GM21576 (cell line): ENCODE data around the gene NLRX1.
"Not testable (repeated sequence)": the region's sequence is repeated elsewhere in the genome, so short reads cannot be mapped to it uniquely, and the experiment has no call there.

Experiments
- ATAC-seq: cut with Tn5 transposase; IDR thresholded peaks from one replicate; pipeline ENCODE4 v1.9.1; 2021; ENCODE audit warnings: mild to moderate bottlenecking, moderate library complexity; ENCODE audit not compliant: unreplicated experiment

NLRX1 gene

GRCh38 chr11:119168471-119169281 lies at the start of gene NLRX1:
Gene NLRX1 (plus strand): TSS chr11:119168725. CDS start chr11:119171404, 2,679 bp downstream.
- peak; percentile 86 for ATAC-seq

GRCh38 chr11:119118946-119119345 lies 49.6 kb upstream of the NLRX1 start:
- no peak for ATAC-seq

DNA sequence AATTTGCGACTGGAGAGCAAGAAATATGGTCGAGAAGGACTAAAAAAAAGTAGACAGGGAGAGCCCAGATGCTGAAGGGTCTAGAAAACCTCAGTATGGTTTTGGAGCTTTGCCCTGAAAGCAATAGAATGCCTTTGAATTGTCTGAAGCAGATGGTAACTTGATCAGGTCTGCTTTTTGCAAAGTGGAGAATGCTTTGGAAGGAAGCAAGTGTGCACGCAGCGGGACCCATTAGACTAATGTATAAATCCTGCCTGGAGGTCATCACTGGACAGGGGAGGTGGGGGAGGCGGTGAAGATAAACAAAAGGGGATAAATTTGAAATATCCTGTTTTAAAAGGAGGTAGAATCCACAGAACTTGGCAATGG lies 47.9 kb upstream of the NLRX1 start:
- no peak for ATAC-seq

GRCh38 chr11:119121008-119121810 lies 47.3 kb upstream of the NLRX1 start, which contains the start of gene HINFP:
Gene HINFP (plus strand): TSS chr11:119121580. CDS start chr11:119126945, 5,365 bp downstream.
- ATAC-seq: peak; percentile 92

- peak; percentile 5 for ATAC-seq
Observed at GRCh38 chr11:119121811-119122124, 46.8 kb upstream of the NLRX1 start.

DNA sequence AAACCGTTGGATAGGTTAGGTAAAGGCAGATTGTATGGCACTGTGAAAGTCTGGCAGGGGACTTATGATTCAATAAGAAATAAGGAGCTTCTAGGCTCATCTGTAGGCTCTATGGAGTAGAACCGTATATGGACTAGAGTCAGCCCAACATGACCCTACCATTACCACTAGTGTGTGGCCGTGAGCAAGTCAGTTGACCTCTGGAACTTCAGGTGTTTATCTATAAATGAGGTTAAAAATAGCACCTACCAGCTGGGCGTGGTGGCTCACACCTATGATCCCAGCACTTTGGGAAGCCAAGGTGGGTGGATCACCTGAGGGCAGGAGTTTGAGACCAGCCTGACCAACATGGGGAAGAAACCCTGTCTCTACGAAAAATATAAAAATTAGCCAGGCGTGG lies 42.7 kb upstream of the NLRX1 start:
- ATAC-seq: no peak

GRCh38 chr11:119126675-119127268 lies 41.8 kb upstream of the NLRX1 start:
- ATAC-seq: no peak

DNA sequence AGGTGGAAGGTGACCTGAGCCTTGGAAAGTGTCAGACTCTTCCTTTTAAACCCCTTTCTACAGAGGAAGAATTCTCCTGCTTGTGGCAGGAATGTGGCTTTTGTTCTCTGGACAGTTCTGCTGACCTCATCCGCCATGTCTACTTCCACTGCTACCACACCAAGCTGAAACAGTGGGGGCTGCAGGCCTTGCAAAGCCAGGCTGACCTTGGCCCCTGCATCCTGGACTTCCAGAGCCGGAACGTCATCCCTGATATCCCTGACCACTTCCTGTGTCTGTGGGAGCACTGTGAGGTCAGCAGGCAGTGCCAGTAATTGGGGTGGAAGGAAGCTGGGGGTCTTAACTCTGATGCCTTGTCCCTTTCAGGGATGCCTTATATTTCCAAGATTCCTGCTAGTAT lies 37.9 kb upstream of the NLRX1 start:
- ATAC-seq: no peak

DNA sequence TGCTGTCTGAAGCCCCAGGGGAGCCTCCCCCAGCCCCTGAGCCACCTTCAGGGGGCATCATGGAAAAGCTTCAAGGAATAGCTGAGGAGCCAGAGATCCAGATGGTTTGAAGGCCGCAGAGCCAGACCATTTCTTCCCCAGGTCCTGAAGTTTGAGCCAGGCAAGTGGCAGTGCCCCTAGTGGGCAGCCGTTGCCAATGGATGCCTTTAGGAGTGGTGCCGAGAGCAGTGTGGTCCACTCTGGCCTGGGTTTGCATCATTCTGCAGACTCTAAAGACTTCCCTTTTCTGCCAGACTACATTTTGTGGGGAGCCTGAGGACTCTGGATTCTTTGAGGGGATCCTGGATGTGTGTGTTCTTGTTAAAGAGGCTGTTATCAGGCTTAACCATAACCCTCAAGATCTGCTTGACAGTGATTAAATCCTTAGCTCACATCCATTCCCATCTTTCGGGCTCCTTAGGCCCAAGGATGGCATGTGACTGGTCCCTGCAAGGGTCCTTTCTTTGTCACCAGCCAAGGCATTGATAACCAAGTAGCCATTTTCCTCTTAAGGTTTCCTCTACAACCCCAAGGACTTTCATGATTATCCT lies 34.0 kb upstream of the NLRX1 start:
- no peak for ATAC-seq

DNA sequence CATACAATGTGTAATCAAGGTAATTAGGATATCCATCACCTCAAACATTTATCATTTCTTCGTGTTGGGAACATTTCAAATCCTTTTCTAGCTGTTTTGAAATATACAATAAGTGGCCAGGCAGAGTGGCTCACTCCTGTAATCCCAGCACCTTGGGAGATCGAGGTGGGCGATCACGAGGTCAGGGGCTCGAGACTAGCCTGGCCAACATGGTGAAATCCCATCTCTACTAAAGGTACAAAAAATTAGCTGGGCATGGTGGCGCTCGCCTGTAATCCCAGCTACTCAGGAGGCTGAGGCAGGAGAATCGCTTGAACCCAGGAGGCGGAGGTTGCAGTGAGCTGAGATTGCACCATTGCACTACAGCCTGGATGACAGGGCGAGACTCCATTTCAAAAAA lies 29.2 kb upstream of the NLRX1 start:
- not testable (repeated sequence) for ATAC-seq

DNA sequence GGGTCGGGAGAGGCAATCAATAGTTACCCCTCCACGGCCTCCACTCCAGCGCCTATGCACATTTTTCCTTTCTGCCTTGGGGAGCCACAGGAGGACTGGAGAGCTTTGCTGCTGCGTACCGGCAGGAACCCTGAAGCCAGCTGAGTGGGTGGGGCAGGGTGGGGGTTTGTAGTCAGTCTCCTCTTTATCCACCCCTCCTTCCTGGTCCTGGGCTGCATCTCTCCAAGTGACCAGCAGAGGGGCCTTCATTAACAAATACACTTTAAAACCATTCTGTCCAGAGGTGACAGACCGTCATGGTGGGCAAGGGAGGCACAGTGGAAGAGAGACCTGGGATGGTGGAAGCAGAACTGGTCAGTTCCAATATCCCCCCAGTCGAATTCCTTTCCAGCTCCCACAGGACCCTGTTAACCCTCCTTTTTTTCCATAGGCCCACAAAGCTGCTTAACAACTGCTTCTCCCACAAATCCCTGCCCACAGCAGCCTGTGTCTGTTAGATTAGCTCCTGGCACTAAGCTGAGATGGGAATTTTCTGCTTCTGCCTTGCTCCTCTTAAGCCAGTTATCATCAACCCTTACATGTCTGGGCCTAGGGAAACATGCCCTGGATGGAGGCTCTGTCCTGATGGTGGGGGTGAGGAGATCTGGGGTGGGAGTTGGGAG lies 23.6 kb upstream of the NLRX1 start:
- no peak for ATAC-seq

GRCh38 chr11:119145551-119145950 lies 23.0 kb upstream of the NLRX1 start:
- ATAC-seq: no peak

- ATAC-seq: no peak
Observed at GRCh38 chr11:119147604-119148333, 20.8 kb upstream of the NLRX1 start.

DNA sequence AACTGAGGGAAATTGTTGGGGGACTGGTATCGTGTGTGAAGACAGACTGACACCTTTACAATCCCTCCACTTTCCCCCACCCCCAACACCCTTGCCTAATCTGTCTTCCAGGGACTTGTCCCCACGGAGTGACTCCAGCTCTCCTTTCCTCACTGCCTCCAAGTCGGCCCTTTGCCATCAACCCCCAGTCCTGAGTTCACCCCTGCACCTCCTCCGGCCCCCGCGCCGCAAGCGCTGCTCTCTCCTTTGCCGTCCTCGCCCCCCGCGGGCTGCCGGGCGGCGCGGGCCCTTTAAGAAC lies 19.9 kb upstream of the NLRX1 start:
- no peak for ATAC-seq

GRCh38 chr11:119149018-119149785 lies 19.3 kb upstream of the NLRX1 start, which contains the start of gene ABCG4:
Gene ABCG4 (plus strand): TSS chr11:119149052. CDS start chr11:119149966, 914 bp downstream.
- no peak for ATAC-seq

- no peak for ATAC-seq
Observed at GRCh38 chr11:119149786-119150275, 18.7 kb upstream of the NLRX1 start.

DNA sequence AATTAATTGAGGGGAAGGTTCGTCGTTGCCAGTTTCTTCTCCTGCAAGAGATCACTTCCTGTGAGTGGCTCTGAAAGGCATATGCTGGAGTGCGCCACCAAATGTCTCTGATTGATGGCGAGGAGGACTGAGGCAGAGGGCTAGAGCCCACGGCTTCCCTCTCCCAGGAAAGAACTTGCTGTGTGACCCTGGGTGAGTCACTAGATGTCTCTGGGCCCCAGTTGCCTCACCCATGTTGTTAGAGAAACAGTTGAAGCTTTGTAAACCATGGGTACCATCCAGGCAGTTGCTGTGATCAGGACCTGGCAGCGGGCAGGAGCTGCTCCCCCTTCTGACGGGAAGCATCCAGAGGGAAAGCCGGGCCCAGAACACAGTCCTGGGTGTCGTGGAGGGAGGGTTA lies 16.5 kb upstream of the NLRX1 start:
- ATAC-seq: no peak

DNA sequence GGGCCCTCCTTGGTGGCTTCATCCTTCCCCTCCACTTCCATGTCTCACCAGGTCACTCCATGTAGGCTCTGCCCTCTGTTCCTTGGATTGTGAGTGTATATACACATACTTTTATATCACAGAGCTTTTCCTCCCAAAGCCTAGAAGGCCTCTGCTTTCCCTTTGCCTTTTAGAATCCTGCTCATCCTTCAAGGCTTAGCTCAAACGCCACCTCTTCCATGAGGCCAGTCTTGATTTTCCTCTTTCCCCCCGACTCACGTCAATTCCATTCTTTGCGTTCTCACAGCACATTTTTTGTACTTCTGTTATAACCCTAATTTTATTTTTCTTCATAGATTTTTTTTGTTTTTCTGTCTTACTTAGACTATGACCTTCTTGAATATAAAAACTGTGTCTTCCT lies 15.9 kb upstream of the NLRX1 start:
- ATAC-seq: no peak

DNA sequence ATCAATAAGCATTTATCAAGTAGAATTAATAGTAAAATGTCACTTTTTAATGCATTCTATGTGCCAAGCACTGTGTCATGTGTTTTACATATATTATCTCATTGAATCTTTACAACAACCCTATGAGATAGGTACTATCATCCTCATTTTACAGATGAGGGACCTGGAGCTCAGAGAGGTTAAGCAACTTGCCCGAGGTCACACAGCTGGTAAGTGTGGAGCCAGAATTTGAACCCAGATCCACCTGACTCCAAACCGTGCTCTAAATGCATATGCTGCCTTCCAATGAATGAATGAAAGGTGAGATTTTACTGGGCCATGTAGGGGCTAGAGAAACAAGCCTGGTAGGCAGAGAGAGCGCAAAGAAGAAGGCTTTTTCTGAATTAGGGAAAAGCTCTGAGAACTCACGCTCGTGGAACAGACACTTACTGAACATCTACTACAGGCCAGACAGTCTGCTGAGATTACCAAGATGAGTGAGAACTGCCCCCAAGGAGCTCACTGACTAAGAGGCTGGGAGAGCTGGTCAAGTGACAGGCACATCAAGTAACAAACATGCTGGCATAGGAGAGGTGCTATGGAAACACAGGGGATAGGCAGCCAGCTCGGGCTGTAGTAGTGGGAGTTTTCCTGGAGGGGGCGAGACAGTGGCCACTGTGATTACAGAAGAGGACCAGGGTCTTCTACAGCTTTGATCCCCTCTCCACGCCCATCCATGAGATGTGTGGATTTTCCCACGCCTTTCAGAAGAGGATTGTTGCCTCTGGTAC lies 15.3 kb upstream of the NLRX1 start:
- no peak for ATAC-seq
